K562 (cell line): ENCODE results near the gene VWA1. TPM values are rescaled to one million over a fixed set of nuclear protein-coding genes. Genes with fewer than 3 reads are reported as not detected.
"Not testable (repeated sequence)": the region's sequence is repeated elsewhere in the genome, so short reads cannot be mapped to it uniquely, and the experiment has no call there.

Experiments
- ATAC-seq: fragments of 200-7000 bp; cut with Tn5 transposase; 3 replicates; pipeline ENCODE4 v1.9.1; 2020; ENCODE audit warnings: moderate library complexity
- BruUV-seq: library from RNA; stranded (reverse); fragments of 400-500 nt; replicated peaks from 2 replicates; lab custom pipeline; 2021; lab: Mats Ljungman, UMichigan
- CTCF ChIA-PET: fragments of 300-600 bp; formaldehyde crosslinking; extraction: SDS; loops from one replicate; lab custom pipeline; 2021; ENCODE audit warnings: low intra/inter-chr PET ratio; lab: Yijun Ruan, JAX
- POLR2A ChIA-PET: fragments of 300-600, 350-650 bp; sonication (Branson Sonifier 250); formaldehyde crosslinking; extraction: SDS; loops from one replicate; lab custom pipeline; 2021; ENCODE audit warnings: antibody characterized with exemption, inconsistent platforms; lab: Yijun Ruan, JAX
- DNase-seq, 4 experiments: peaks; one replicate each; pipeline versions ENCODE4 v3.0.0 to v3.0.0-alpha.2; 2011 to 2018; ENCODE audit warnings: low spot score in 3 of 4, mixed read lengths in 3 of 4; ENCODE audit errors: extremely low read depth in 1 of 4
- FAIRE-seq: peaks from 2 replicates; lab custom pipeline; 2011; peaks lifted over from hg19 to GRCh38; lab: Jason Lieb, UNC
- H2AFZ ChIP-seq: 2 replicates; pipeline ENCODE4 v1.6.0; 2011; ENCODE audit warnings: low read depth, low read length, control low read depth, inconsistent platforms
- H3K27ac ChIP-seq: fragments of 200-600 bp; 3 replicates; pipeline ENCODE4 v1.8.0; 2011; ENCODE audit warnings: low read depth, mild to moderate bottlenecking, control low read depth, inconsistent platforms, low read length, moderate library complexity, mixed read lengths; ENCODE audit errors: extremely low read depth
- H3K27me3 ChIP-seq, 2 experiments: fragments of 300-600 bp in 1 of 2; 2 replicates in 1 of 2; 3 replicates in 1 of 2; pipeline versions ENCODE4 v1.6.0 to v1.8.0; 2011; ENCODE audit warnings: inconsistent platforms in 2 of 2, low read length in 2 of 2, mild to moderate bottlenecking in 1 of 2, mixed read lengths in 1 of 2, moderate library complexity in 1 of 2; ENCODE audit not compliant: control insufficient read depth in 2 of 2, insufficient read depth in 2 of 2
- H3K36me3 ChIP-seq: fragments of 300-600 bp; 3 replicates; pipeline ENCODE4 v1.8.0; 2011; ENCODE audit warnings: mild to moderate bottlenecking, low read length, inconsistent platforms; ENCODE audit not compliant: control insufficient read depth, insufficient read depth
- H3K4me1 ChIP-seq, 2 experiments: fragments of 200-600 bp in 1 of 2; replicated peaks in 1 of 2; 2 replicates in 1 of 2; 3 replicates in 1 of 2; pipeline versions ENCODE4 v1.5.1 to v1.8.0; 2011; ENCODE audit warnings: inconsistent platforms in 2 of 2, low read length in 2 of 2, mild to moderate bottlenecking in 1 of 2, mixed read lengths in 1 of 2, moderate library complexity in 1 of 2; ENCODE audit not compliant: control insufficient read depth in 2 of 2, insufficient read depth in 2 of 2
- H3K4me2 ChIP-seq: 2 replicates; pipeline ENCODE4 v1.6.1; 2011; ENCODE audit warnings: low read length, control low read depth, inconsistent platforms, mixed read lengths; ENCODE audit not compliant: insufficient read depth
- H3K4me3 ChIP-seq: fragments of 200-600 bp; sonication (generic), shearing (Covaris generic); 2 replicates; pipeline ENCODE4 v1.5.1; 2016; ENCODE audit warnings: control low read depth, inconsistent platforms
- H3K79me2 ChIP-seq: fragments of 200-600 bp; 3 replicates; pipeline ENCODE4 v1.8.0; 2011; ENCODE audit warnings: low read length, inconsistent platforms; ENCODE audit not compliant: control insufficient read depth, insufficient read depth
- H3K9ac ChIP-seq, 2 experiments: 2 replicates each; pipeline versions ENCODE4 v1.6.0 to v1.6.1; 2011; ENCODE audit warnings: low read depth in 2 of 2, low read length in 2 of 2, control low read depth in 1 of 2, inconsistent platforms in 1 of 2, mild to moderate bottlenecking in 1 of 2, mixed read lengths in 1 of 2; ENCODE audit not compliant: insufficient read depth in 1 of 2
- H3K9me1 ChIP-seq: one replicate; pipeline ENCODE4 v1.6.0; 2011; ENCODE audit warnings: inconsistent platforms, mild to moderate bottlenecking, low read length, moderate library complexity; ENCODE audit not compliant: control insufficient read depth, insufficient read depth
- H3K9me3 ChIP-seq: replicated peaks from 2 replicates; pipeline ENCODE4 v1.5.1; 2011; ENCODE audit warnings: low read depth, low read length, inconsistent platforms; ENCODE audit not compliant: control insufficient read depth, insufficient read depth
- H4K20me1 ChIP-seq: replicated peaks from 2 replicates; pipeline ENCODE4 v1.6.1; 2011; ENCODE audit warnings: low read length, inconsistent platforms, mixed read lengths; ENCODE audit not compliant: control insufficient read depth, insufficient read depth
- E2F3 ChIP-seq: fragments of 250-450 bp; sonication (Bioruptor Pico); IDR thresholded peaks from 2 replicates; pipeline ENCODE4 v1.4.0; 2020; ENCODE audit warnings: mild to moderate bottlenecking
- HNRNPL ChIP-seq: fragments of 200-400 bp; formaldehyde crosslinking; IDR thresholded peaks from 2 replicates; pipeline ENCODE4 v1.6.1; 2017; ENCODE audit warnings: low read depth, mild to moderate bottlenecking, low read length
- LCOR ChIP-seq: sonication (generic); formaldehyde crosslinking; IDR thresholded peaks from 2 replicates; pipeline ENCODE4 v1.8.0; 2022; ENCODE audit warnings: mild to moderate bottlenecking, missing genetic modification reagents
- LEF1 ChIP-seq: fragments of 450-650 bp; IDR thresholded peaks from 2 replicates; pipeline ENCODE4 v1.6.1; 2016; ENCODE audit warnings: mild to moderate bottlenecking
- MTA1 ChIP-seq: fragments of 450-650 bp; IDR thresholded peaks from 2 replicates; pipeline ENCODE4 v1.6.1; 2017; ENCODE audit warnings: borderline replicate concordance
- PCBP1 ChIP-seq: fragments of 200-400 bp; formaldehyde crosslinking; IDR thresholded peaks from 2 replicates; pipeline ENCODE4 v1.6.1; 2018; ENCODE audit warnings: mild to moderate bottlenecking, low read depth, low read length; ENCODE audit not compliant: poor library complexity, severe bottlenecking
- PURB ChIP-seq: sonication (generic); formaldehyde crosslinking; IDR thresholded peaks from 2 replicates; pipeline ENCODE4 v1.9.0; 2021; ENCODE audit warnings: low read depth, mild to moderate bottlenecking, missing genetic modification reagents
- TCF3 ChIP-seq: sonication (generic); formaldehyde crosslinking; IDR thresholded peaks from 2 replicates; pipeline ENCODE4 v1.4.0; 2020; ENCODE audit warnings: mild to moderate bottlenecking, missing genetic modification reagents
- ZNF134 ChIP-seq: fragments of 250-450 bp; sonication (Bioruptor Pico); conservative IDR thresholded peaks from 2 replicates; pipeline ENCODE4 v1.4.0; 2020
- WGBS: fragments of 100-300 bp; shearing (Covaris generic); methylation state at CpG from one replicate; pipeline ENCODE4 v1.1.6; 2016; ENCODE audit warnings: low coverage, mixed read lengths; ENCODE audit not compliant: insufficient coverage; ENCODE audit errors: missing lambda C conversion rate; 5-methylcytosine and 5-hydroxymethylcytosine counted together
- in situ Hi-C: fragments of 300-500 bp; cut with MboI; formaldehyde crosslinking; loops from 4 replicates; pipeline ENCODE4 v1.15.0; 2018; ENCODE audit warnings: inconsistent platforms, mixed read lengths
- intact Hi-C: fragments of 100-400 bp; cut with micrococcal nuclease; formaldehyde crosslinking; loops from 2 replicates; pipeline ENCODE4 v1.14.2; 2022
- polyA plus RNA-seq, 8 experiments: library from polyadenylated mRNA; depleted of rRNA in 4 of 8; stranded (reverse) in 5 of 8; unstranded in 3 of 8; fragments of >200 nt; fragmentation: Nextera tagmentation in 2 of 8; fragmentation: Illumina TruSeq in 1 of 8; extraction: Ambion mirVana in 2 of 8; extraction: Trizol in 1 of 8; gene quantifications; 2 replicates each; pipeline versions ENCODE4 v1.2.1 to v1.2.3, GENCODE V29; 2011 to 2014; ENCODE audit warnings: inconsistent platforms in 1 of 8, missing spikeins in 1 of 8
- total RNA-seq, 7 experiments: library from RNA; depleted of rRNA in 6 of 7; stranded (reverse); fragments of >200 nt in 6 of 7; fragmentation: Illumina TruSeq in 2 of 7; extraction: Trizol in 2 of 7; gene quantifications; 2 replicates each; pipeline versions ENCODE4 v1.2.1 to v1.2.3, GENCODE V29; 2011 to 2021; ENCODE audit warnings: low replicate concordance in 1 of 7
- TF ChIP-seq, protein P1 (sequence below): sonication (generic); formaldehyde crosslinking; IDR thresholded peaks from 2 replicates; pipeline ENCODE4 v1.8.0; 2023; ENCODE audit warnings: mild to moderate bottlenecking, missing genetic modification reagents

VWA1 gene
- total and polyA plus RNA-seq, 9 of the 15 experiments (the other 6 are each of a cell fraction or from before 2014, with no cell fraction given): 0.01 to 6.4 (median 0.85) TPM

GRCh38 chr1:1451696-1452364 lies 16.3 kb downstream of the VWA1 start (continued):
- TF ChIP-seq PURB (no peak), LEF1 (no peak)

GRCh38 chr1:1452365-1452739 lies 16.9 kb downstream of the VWA1 start:
- H3K27me3 ChIP-seq, H3K79me2 ChIP-seq, H3K9me3 ChIP-seq, FAIRE-seq, H2AFZ ChIP-seq, H3K9me1 ChIP-seq, DNase-seq, intact Hi-C loops, ATAC-seq, H3K4me2 ChIP-seq, H3K27ac ChIP-seq, CTCF ChIA-PET, in situ Hi-C loops, H3K4me3 ChIP-seq, H3K36me3 ChIP-seq, H4K20me1 ChIP-seq, BruUV-seq, H3K9ac ChIP-seq: not testable (repeated sequence)
- POLR2A ChIA-PET: interaction anchor here (0.5 to 0.7 kb wide), 3 partner anchors 15 to 180 kb away, joined by 3 read pairs; no protein-coding TSS in a partner anchor
- peaks cover 0 to 31% of the 10 kb centered on the region in 2 experiments; a peak in 3 of 5 replicates for H3K4me1 ChIP-seq
- WGBS: 27% methylated on average over 8 of the region's 8 CpGs

DNA sequence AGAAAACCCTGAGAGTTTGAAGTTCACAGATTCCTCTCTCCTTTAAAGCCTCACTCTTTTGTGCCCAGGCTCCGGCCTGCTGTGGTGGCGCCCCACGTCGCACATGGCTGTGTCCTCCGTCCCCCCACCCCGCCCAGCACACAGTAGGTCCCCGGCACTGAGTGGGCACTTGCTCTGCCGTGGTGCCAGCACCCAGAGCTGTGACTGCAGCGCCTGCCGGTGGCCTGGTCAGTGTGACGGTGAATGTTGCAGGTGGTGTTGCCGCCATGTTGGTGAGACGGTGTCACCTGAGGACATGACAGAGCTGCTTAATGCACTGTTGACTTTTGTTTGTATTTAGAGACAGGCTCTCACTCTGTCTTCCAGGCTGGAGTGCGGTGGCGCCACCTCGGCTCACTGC lies 17.4 kb downstream of the VWA1 start:
- DNase-seq (no peak), FAIRE-seq (no peak), ATAC-seq (no peak)
- peaks cover 0 to 31% of the 10 kb centered on the region in 2 experiments; a peak in 3 of 5 replicates for H3K4me1 ChIP-seq
- H3K27me3 ChIP-seq: peaks cover 0 to 6% of the 10 kb centered on the region in 2 experiments; a peak in 1 of 5 replicates
- no peaks in the 10 kb centered on the region for H4K20me1 ChIP-seq
- no peak overlapping the region for H2AFZ ChIP-seq
- ChIA-PET CTCF (no interaction called here), POLR2A (interaction anchor here (0.5 to 0.7 kb wide), 2 partner anchors 57 to 181 kb away, joined by 3 read pairs; no protein-coding TSS in a partner anchor)
- no peak overlapping the region for H3K9ac ChIP-seq
- 47% methylated on average over 10 of the region's 16 CpGs for WGBS
- H3K4me2 ChIP-seq: no peak overlapping the region
- BruUV-seq: no TSS peak
- no peaks in the 10 kb centered on the region for H3K9me3 ChIP-seq
- no peak overlapping the region for H3K4me3 ChIP-seq
- H3K79me2 ChIP-seq: no peaks in the 10 kb centered on the region
- no peak overlapping the region for H3K27ac ChIP-seq
- in situ Hi-C loops: no loop called here
- intact Hi-C loops: no loop called here
- no peaks in the 10 kb centered on the region for H3K9me1 ChIP-seq
- H3K36me3 ChIP-seq: no peaks in the 10 kb centered on the region
- no peak for TF ChIP-seq ZNF134 (CRISPR knock-in tag)
- TF ChIP-seq E2F3 (CRISPR knock-in tag): no peak
- TF ChIP-seq PCBP1: no peak
- no peak for TF ChIP-seq HNRNPL
- TF ChIP-seq MTA1: no peak
- TF ChIP-seq, protein P1, sequence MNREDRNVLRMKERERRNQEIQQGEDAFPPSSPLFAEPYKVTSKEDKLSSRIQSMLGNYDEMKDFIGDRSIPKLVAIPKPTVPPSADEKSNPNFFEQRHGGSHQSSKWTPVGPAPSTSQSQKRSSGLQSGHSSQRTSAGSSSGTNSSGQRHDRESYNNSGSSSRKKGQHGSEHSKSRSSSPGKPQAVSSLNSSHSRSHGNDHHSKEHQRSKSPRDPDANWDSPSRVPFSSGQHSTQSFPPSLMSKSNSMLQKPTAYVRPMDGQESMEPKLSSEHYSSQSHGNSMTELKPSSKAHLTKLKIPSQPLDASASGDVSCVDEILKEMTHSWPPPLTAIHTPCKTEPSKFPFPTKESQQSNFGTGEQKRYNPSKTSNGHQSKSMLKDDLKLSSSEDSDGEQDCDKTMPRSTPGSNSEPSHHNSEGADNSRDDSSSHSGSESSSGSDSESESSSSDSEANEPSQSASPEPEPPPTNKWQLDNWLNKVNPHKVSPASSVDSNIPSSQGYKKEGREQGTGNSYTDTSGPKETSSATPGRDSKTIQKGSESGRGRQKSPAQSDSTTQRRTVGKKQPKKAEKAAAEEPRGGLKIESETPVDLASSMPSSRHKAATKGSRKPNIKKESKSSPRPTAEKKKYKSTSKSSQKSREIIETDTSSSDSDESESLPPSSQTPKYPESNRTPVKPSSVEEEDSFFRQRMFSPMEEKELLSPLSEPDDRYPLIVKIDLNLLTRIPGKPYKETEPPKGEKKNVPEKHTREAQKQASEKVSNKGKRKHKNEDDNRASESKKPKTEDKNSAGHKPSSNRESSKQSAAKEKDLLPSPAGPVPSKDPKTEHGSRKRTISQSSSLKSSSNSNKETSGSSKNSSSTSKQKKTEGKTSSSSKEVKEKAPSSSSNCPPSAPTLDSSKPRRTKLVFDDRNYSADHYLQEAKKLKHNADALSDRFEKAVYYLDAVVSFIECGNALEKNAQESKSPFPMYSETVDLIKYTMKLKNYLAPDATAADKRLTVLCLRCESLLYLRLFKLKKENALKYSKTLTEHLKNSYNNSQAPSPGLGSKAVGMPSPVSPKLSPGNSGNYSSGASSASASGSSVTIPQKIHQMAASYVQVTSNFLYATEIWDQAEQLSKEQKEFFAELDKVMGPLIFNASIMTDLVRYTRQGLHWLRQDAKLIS (CRISPR knock-in tag): no peak
- no peak for TF ChIP-seq LCOR (CRISPR knock-in tag)
- no peak for TF ChIP-seq TCF3 (CRISPR knock-in tag)
